HG03457 (cell line): Measurements from ENCODE around the gene NOSIP.

ENCODE experiments used
- ATAC-seq: cut with Tn5 transposase; IDR thresholded peaks from one replicate; pipeline ENCODE4 v1.9.1; 2021; ENCODE audit warnings: moderate number of reproducible peaks; ENCODE audit not compliant: unreplicated experiment

The NOSIP gene

GRCh38 chr19:49573009-49573408 lies 7.3 kb downstream of the NOSIP start:
- no peak for ATAC-seq

GRCh38 chr19:49570997-49571676 lies 9.2 kb downstream of the NOSIP start:
- no peak for ATAC-seq

- no peak for ATAC-seq
These were observed 10.1 kb downstream of the NOSIP start for GRCh38 chr19:49570138-49570856.

- no peak for ATAC-seq
These were observed 12.4 kb downstream of the NOSIP start for GRCh38 chr19:49567861-49568441.

- no peak for ATAC-seq
These were observed 14.1 kb downstream of the NOSIP start for GRCh38 chr19:49566302-49566701.

GRCh38 chr19:49565261-49565660 lies 15.1 kb downstream of the NOSIP start:
- ATAC-seq = no peak

GRCh38 chr19:49564616-49565045 lies 15.7 kb downstream of the NOSIP start:
- ATAC-seq = no peak

GRCh38 chr19:49560358-49560900 lies 19.9 kb downstream of the NOSIP start:
- no peak for ATAC-seq

- ATAC-seq = no peak
These were observed 20.4 kb downstream of the NOSIP start for GRCh38 chr19:49559928-49560327.

GRCh38 chr19:49559443-49559842 lies 20.9 kb downstream of the NOSIP start:
- no peak for ATAC-seq

GRCh38 chr19:49558591-49558990 lies 21.8 kb downstream of the NOSIP start:
- no peak for ATAC-seq

- no peak for ATAC-seq
These were observed 22.6 kb downstream of the NOSIP start for GRCh38 chr19:49557641-49558325.

- ATAC-seq = no peak
These were observed 23.7 kb downstream of the NOSIP start for GRCh38 chr19:49556412-49557398.

- ATAC-seq = no peak
These were observed 24.6 kb downstream of the NOSIP start for GRCh38 chr19:49555600-49556411.

GRCh38 chr19:49554701-49555181 lies 25.6 kb downstream of the NOSIP start:
- no peak for ATAC-seq

- no peak for ATAC-seq
These were observed 26.7 kb downstream of the NOSIP start for GRCh38 chr19:49553451-49554271.

GRCh38 chr19:49552749-49553148 lies 27.6 kb downstream of the NOSIP start:
- ATAC-seq = no peak

- no peak for ATAC-seq
These were observed 28.8 kb downstream of the NOSIP start for GRCh38 chr19:49551531-49551930.
